ENCODE measurements around the gene TRRAP. TPM values are rescaled to one million over a fixed set of nuclear protein-coding genes. Genes with fewer than 3 reads are reported as not detected.

Gene TRRAP
- polyA plus RNA-seq, 3 donors: 36.7 to 39.7 (median 37.1) TPM

DNA sequence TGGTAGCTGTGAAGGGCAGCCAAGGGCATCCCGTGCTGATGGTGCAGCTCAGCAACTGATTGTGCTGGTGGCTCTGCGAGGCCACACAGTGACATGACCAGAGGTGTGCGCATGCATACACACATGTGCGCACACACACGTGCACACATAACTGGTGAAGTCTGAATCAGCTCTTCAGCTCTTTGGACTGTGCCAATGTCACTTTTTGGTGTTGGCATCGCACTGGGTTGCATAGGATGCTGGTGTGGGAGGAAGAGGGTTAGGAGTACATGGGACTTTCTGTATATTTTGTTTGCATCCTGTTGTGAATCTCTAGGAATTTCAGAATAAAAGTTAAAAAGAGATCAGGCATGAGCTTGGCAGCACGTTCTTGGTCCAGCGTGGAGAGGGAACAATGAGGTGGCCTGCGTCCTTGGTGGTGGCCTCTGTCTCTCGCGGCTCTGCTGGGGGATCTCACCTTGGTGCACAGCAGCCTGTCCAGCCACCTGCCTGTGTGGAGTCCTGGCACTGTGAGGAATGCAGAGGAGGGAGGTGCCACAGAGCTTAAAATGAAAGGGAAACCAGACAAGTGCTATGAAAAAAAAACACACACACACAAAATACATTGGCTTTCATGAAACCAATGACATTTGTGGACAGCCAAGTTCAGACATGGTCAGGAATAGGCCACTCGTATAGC, 124.0 kb downstream of the TRRAP start:
- DNase-seq (ENCODE audit: low read depth in 3 of 3, low spot score in 2 of 3): no peak

DNA sequence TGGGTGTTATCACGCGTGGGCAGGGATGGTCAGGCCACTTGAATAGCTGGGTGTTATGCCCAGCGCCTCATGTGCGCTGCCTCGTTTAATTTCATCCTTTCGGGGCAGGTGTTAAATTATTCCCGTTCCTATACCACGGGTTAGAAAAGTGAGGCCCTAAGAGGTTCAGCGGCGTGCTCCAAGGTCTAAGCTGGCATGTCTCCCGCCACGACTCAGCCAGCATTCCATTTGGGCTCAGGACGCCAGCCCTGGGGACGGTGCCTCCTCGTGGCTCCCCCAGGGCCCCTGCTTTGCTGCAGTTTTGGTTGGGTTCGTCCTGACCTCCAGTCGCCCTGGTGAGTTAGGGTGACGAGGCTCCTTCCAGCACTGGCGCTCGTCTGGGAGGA, 124.5 kb downstream of the TRRAP start:
- no peak for DNase-seq (ENCODE audit: low read depth in 3 of 3, low spot score in 2 of 3)

DNA sequence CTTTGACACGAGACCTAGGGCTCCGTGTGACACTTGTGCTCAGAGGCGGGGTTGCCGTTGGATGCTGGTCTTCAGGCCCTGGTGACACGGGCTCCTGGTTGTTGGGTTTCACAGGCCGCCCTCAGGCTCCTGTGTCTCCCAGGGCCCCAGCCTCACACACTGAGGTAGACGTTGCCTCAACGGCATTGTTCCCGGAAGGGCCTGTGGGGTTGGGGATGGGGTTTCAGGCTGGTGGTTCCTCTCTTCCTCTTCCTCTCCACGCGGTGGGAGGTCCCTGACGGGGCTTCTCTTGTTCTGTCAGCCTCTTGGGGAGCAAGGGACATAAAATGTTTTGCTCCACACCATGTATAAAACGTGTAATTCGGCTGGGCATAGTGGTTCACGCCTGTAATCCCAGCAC, 125.1 kb downstream of the TRRAP start:
- DNase-seq (ENCODE audit: low read depth in 3 of 3, low spot score in 2 of 3): no peak

DNA sequence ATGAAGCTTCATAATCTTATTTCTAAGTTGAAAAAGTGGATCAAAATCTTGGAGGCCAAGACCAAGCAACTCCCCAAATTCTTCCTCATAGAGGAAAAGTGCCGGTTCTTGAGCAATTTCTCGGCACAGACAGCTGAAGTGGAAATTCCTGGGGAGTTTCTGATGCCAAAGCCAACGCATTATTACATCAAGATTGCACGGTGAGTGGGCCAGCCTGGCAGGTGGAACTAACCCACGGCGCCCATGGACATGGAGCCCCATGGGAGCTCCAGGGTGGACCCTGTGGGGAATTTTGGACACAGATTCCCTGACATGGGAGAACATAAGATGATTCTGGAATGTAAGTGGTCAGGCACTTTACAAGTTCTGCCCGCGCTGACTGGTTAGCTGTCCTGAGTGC, 125.9 kb downstream of the TRRAP start:
- no peak for DNase-seq (ENCODE audit: low read depth in 3 of 3, low spot score in 2 of 3)

DNA sequence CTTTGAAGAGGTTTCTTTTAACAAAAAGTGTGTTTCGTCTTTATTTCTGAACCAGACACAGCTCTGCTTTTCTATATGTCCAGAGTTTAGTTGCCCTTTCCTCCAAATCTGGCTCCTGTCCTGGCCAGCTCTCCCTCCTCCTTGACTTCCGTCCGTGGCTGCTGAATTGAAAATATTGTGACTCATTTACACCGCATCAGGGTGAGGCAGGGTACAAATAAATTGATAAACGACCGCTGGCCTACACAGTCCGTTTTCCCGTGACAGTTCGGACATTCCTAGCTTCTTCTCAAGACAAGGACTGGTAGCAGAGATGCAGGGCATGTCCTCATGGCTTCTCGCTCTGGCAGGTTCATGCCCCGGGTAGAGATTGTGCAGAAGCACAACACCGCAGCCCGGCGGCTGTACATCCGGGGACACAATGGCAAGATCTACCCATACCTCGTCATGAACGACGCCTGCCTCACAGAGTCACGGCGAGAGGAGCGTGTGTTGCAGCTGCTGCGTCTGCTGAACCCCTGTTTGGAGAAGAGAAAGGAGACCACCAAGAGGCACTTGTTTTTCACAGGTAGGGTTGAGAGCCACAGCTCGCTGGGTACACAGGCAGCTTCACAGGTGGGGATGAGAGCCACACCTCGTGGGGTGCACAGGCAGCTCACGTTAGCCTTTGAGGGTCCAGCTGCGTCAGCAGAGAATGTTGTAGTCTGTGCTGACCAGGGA, 126.6 kb downstream of the TRRAP start:
- DNase-seq (ENCODE audit: low read depth in 3 of 3, low spot score in 2 of 3): no peak

DNA sequence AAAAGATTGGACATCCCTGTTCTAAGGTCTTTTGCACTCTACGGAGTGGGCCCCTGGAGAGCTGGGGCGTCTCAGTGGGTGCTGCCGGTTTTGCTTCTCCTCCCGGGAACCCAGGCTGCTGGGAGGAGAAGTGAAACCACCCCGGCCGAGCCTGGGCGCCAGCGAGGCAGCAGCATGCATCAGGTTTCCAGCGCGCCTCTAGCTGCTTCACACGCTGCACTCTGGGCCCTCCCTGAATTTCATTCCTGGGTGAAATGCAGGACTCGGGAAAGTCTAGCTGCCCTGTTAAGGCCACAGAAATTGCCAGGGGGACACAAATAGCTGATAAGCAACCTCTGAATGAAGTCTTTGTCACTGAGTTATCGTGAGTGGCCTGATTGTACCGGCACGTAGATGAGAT, 127.4 kb downstream of the TRRAP start:
- no peak for DNase-seq (ENCODE audit: low read depth in 3 of 3, low spot score in 2 of 3)

DNA sequence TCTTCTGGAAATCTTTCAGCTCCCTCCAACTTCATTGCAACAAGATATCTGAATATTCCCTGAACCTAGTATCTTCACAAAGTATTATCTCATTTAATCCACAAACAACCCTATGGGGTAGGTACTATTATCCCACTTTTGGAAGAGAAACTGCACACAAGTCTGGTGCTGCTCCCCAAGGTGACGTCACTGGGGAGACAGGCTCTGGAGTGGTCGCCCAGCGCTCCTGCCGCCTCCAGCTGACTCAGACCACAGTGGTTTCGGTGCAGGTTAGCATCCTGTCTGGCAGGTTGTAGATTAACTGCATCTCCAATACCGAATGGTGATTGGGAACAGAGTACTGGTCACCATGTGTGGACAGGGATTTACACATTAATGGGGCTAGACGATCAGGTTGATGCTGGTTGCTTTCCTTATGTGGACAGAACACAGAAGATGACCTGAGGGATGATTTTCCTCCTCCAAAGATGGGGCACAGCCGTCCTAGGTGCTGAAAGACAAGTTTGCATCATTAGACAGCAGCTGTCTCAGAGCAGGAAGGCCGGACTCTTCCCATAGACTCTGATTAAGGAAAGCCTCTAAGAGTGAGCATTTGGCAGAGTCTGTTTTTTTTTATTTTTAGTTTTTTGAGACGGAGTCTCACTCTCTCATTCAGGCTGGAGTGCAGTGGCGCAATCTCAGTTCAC, 128.6 kb downstream of the TRRAP start:
- no peak for DNase-seq (ENCODE audit: low read depth in 3 of 3, low spot score in 2 of 3)

DNA sequence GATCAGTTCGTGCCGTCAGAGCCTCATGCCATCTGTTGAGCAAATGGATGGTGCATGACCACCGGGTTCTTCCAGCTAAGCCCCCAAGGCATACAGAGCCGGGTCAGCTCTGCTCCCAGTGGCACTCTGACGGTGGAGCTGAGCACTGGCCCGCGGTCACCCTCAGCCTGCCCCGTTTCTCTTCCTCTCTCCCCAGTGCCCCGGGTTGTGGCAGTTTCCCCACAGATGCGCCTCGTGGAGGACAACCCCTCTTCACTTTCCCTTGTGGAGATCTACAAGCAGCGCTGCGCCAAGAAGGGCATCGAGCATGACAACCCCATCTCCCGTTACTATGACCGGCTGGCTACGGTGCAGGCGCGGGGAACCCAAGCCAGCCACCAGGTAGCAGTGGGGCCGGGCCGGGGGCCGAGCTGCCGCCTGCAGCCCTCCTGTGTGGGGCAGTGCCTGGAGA, 129.9 kb downstream of the TRRAP start:
- no peak for DNase-seq (ENCODE audit: low read depth in 3 of 3, low spot score in 2 of 3)

DNA sequence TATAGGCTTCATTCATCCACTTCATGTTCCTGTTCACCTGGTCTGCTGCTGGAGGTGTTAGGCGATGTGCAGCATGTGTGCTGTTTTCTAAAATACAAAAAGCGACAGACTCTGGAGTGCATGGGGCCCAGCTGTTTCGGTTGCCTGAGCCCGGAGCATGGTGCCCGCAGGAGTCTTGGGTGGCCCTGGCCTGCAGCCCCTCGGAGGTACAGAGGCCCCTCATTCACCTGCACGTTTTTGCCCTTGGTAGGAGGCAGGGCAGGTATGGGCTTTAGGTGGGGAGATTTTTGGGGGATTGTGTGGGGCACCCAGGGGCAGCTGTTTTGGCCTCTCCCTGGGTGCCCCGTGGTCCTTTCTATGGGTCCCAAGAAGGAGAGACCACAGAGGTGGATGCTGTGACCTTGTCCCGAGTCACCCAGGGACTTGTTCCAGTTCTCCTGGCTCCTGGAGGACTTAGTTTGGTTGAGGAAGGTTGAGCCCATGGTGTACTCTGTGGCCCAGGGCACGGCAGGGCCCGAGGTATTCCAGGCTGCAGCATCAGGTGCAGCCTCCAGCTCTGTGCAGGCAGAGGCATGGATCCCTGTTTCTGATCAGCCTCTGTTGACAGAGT, 130.7 kb downstream of the TRRAP start:
- no peak for DNase-seq (ENCODE audit: low read depth in 3 of 3, low spot score in 2 of 3)

DNA sequence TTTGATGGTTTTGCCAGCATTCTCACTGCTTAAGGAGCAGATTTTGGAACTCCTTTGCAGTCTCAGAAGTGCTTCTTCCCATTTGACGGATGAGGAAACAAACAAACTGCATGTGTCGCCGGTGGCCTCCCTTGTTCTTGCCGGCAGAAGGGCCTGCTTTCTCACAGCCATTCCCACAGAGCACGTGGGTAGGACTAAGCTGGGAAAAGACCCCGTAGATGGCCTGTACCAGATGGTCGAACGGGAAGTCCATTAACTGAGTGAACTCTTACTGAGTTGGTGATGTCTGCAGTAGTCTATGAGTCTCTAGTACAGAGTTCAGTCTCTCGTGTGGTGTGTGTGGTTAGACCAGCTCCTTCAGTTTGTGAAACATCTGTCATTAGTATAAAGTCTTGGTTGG, 131.9 kb downstream of the TRRAP start:
- no peak for DNase-seq (ENCODE audit: low read depth in 3 of 3, low spot score in 2 of 3)

DNA sequence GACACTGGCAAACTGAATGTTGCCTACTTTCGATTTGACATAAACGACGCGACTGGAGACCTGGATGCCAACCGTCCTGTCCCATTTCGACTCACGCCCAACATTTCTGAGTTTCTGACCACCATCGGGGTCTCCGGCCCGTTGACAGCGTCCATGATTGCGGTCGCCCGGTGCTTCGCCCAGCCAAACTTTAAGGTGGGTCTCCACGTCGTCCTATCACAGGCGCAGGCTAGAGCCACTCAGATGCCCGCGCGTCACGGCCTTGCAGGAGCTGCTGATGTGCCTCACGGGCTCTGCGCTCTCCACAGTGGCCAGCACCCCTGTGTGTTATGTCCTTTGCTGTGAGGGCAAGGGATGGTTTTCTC, 133.0 kb downstream of the TRRAP start:
- no peak for DNase-seq (ENCODE audit: low read depth in 3 of 3, low spot score in 2 of 3)

DNA sequence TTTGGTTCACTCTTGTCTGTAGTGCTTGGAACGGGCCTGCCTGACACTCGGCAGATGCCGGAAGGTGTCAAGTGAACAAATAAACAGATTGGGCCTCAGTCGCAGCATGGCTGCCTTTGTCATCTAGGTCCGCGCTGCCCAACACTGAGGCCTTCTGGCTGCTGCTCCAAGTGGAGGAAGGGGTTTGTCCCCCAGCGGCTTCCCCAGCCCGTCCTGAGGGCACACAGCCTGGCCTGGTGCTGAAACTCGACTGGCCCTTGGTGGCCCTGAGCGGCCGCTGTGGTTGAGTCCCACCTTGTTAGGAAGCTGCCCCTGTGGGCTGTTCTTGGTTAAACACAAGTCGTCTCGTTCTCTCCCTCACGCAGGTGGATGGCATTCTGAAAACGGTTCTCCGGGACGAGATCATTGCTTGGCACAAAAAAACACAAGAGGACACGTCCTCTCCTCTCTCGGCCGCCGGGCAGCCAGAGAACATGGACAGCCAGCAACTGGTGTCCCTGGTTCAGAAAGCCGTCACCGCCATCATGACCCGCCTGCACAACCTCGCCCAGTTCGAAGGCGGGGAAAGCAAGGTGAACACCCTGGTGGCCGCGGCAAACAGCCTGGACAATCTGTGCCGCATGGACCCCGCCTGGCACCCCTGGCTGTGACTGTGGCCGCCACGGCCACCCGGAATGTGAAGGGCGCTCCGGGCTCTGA, 133.5 kb downstream of the TRRAP start:
- no peak for DNase-seq (ENCODE audit: low read depth in 3 of 3, low spot score in 2 of 3)

DNA sequence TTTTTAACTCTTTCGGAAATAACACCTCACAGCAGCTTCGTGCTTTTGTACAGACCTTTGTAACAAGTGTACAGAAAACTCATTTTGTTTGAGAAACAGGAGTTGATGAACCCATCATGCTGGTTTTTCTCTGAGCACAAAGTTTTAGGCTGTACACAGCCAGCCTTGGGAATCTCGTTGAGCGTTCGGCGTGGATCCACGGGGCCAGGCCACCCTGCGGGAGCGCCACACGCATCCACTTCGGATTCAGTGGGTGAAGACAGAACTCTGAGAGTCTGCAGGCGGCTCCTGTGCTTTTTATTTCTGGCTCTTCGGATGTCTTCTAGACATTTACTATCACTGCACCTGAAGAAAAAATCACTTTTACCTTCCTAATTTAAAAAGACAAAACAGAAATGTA, 134.4 kb downstream of the TRRAP start:
- DNase-seq (ENCODE audit: low read depth in 3 of 3, low spot score in 2 of 3): no peak

DNA sequence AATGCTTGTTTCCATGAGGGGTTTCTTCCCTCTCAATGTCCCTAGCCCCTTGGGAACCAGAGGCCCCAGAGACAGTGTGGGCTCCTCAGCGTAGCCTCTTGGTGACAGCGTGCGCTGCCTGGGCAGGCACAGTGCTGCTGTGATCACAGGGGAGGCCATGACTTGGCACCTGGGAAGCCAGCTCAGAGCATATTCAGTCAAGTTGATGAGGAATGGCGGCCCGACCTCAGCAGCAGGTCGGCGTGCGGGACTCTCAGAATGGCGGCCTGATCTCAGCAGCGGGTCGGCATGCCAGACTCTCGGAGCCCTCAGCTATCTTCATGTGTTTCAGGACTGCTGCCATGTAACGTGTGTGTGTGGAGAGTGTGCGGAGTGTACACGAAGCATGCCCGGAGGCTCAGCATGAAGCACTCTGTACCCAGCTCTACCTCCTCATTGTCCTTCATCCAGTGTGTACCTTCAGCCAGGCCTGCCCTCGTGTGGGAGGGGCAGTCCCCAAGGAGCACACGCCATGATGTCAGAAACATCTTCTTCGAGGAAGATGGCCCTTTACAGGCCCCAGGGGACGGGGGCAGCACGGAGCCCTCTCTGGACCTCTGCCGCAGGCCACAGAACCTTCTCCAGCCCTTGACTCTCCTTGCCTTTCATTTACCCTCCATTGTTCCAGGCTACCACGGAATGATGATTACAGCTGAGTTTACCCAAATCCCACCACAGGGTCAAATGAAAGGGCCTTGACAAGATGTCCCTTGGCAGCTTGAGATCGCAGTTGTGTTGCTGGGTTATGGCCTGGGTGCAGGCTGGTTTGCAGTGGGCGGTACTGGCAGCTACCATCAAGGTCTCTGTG, 135.2 kb downstream of the TRRAP start:
- DNase-seq (ENCODE audit: low read depth in 3 of 3, low spot score in 2 of 3): no peak

DNA sequence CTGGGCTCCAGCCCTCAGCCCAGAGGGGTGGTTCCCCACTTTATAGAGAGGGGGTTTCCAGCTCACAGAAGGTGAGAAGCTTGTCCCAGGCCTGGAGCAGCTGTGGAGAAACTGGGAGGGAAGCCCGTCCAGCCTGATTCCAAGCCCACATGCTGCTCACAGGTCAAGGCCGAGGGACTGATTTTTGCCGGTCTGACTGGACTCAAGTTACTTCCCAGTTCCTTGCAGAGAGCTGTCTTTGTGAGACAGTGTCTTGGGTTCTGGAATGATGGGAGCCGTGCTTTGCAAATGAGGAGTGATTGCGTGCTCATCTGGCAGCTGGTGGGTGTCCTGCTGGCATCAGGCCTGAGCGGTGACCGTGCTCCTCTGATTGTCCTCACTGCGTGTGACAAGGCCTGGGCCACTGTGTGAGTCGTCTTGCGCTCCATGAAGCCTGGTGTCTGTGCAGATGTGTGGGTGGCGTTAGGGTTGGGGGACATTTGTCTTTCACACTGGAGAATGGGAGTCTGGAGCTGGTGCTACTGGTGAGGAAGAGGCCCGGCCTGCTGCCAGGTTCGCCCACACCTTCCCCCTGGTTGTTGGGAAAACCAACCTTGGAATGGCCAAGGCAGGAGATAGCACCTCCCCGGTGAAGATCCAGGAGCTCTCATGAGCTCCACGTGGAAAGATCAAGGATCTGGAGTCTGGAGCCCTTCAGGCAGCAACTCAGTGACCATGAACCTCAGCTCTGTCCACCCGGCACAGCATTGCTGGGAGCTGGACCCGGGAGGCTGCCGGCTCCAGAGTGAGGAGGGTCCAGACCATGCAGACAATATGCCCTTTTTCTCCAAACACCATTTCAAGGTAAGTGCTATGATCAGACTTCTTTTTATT, 136.0 kb downstream of the TRRAP start:
- DNase-seq (ENCODE audit: low read depth in 3 of 3, low spot score in 2 of 3): no peak

DNA sequence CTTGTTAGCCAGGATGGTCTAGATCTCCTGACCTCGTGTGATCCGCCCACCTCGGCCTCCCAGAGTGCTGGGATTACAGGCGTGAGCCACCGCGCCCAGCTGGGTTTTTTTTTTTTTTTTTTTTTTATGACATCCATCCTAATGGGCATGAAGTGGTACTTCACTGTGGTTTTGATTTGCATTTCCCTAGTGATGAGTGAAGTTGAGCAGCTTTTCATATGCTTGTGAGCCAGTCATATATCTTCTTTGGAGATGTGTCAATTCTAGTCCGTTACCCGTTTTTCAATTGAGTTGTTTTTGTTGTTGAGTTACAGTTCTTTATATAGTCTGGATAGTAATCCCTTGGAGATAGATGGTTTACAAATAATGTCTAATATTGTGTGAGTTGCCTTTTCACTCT, 137.9 kb downstream of the TRRAP start:
- DNase-seq (ENCODE audit: low read depth in 3 of 3, low spot score in 2 of 3): no peak

DNA sequence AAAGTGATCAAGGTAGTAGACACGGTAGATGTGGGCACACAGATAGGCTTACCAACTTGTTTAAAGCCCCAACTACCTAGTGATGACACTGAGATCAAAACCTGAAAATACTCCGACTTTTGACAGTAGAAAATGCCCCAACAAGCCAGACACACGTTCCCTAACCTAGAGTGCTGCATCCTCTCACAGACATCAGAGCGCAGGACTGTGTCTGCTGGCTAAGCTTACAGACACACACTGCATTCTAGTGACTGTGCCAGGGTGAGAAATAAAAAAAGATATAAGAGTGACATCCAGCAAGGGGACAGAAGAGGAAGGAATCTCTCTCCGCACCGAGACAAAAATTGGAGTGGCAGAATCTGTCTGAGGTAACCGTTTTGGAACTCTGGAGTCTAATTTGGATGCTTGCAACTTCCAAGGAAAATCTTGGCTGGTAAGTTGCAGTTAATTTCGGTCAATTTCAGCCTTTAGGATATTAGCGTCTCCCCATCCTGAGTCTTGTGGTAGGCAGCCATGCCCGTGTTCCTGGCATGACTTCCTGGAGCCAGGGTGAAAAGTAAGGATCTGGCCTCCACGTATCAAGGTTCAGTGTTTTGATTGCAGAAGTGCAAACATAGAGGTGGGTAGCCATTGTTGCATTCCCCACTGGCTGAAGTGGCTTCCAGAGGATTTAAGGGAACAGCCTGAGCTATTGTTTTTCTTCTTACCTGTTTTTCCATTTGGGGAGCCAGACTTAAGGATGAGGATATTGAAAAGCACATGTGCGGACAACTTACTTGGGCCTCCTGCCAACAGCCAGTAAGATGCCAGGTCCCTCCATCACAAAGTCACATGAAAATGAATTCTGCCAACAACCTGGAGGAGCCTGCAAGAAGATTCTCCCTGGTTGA, 141.4 kb downstream of the TRRAP start:
- DNase-seq (ENCODE audit: low read depth in 3 of 3, low spot score in 2 of 3): no peak

DNA sequence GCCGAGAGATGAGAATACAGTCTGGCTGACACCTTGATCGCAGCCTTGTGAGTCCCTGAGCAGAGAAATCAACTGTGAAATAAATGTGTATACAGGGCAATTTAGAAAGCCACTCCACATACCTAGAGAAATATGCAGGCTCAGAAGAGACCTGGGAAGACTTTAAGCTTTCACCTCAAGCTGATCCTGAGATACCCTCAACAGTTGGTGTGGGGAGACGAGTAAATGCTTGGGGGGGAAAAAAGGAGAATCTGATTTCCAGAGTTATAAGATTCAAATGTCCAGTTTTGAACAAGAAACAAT, 142.0 kb downstream of the TRRAP start:
- no peak for DNase-seq (ENCODE audit: low read depth in 3 of 3, low spot score in 2 of 3)

All from right renal cortex interstitium (tissue), 3 donors.